GM12878 (cell line): ENCODE results near the gene SMIM21.

ENCODE experiments used
- BACH1 ChIP-seq: fragments of 450-650 bp; IDR thresholded peaks from 2 replicates; pipeline ENCODE4 v1.6.1; 2017; ENCODE audit warnings: mild to moderate bottlenecking, borderline replicate concordance
- EZH2 ChIP-seq: IDR thresholded peaks from 2 replicates; pipeline ENCODE4 v1.6.1; 2012; ENCODE audit warnings: low read depth, mild to moderate bottlenecking, control low read depth, inconsistent platforms, low read length, borderline replicate concordance; ENCODE audit not compliant: control insufficient read depth
- HDAC2 ChIP-seq: fragments of 200-600 bp; sonication (generic); IDR thresholded peaks from 2 replicates; pipeline ENCODE4 v1.6.1; 2017
- POLR2AphosphoS5 ChIP-seq: IDR thresholded peaks from 2 replicates; pipeline ENCODE4 v1.6.1; 2011; ENCODE audit warnings: mild to moderate bottlenecking, low read length, inconsistent platforms
- SMAD1 ChIP-seq: fragments of 450-650 bp; IDR thresholded peaks from 2 replicates; pipeline ENCODE4 v1.6.1; 2018; ENCODE audit warnings: mild to moderate bottlenecking, low read depth; ENCODE audit not compliant: partially characterized antibody
- TF ChIP-seq, protein P1 (sequence below), 3 experiments: IDR thresholded peaks in 2 of 3; conservative IDR thresholded peaks in 1 of 3; 2 replicates each; pipeline ENCODE4 v1.5.1; 2011; ENCODE audit warnings: low read depth in 3 of 3, low read length in 3 of 3, mild to moderate bottlenecking in 3 of 3, control low read depth in 2 of 3, moderate library complexity in 2 of 3, inconsistent platforms in 1 of 3, mixed read lengths in 1 of 3; ENCODE audit not compliant: control insufficient read depth in 2 of 3, insufficient read depth in 1 of 3; ENCODE audit errors: extremely low read depth in 1 of 3

GRCh38 chr18:75377258-75377657, 50.2 kb downstream of the SMIM21 start:
- no peak for TF ChIP-seq POLR2AphosphoS5
- no peak for TF ChIP-seq EZH2
- TF ChIP-seq HDAC2: no peak
- TF ChIP-seq SMAD1: no peak
- TF ChIP-seq, protein P1, sequence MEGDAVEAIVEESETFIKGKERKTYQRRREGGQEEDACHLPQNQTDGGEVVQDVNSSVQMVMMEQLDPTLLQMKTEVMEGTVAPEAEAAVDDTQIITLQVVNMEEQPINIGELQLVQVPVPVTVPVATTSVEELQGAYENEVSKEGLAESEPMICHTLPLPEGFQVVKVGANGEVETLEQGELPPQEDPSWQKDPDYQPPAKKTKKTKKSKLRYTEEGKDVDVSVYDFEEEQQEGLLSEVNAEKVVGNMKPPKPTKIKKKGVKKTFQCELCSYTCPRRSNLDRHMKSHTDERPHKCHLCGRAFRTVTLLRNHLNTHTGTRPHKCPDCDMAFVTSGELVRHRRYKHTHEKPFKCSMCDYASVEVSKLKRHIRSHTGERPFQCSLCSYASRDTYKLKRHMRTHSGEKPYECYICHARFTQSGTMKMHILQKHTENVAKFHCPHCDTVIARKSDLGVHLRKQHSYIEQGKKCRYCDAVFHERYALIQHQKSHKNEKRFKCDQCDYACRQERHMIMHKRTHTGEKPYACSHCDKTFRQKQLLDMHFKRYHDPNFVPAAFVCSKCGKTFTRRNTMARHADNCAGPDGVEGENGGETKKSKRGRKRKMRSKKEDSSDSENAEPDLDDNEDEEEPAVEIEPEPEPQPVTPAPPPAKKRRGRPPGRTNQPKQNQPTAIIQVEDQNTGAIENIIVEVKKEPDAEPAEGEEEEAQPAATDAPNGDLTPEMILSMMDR (IDR thresholded peaks at IDR 0.05 in 2 of 3, conservative IDR thresholded peaks at IDR 0.05 in 1 of 3; ENCODE audit: control insufficient read depth in 2 of 3, extremely low read depth in 1 of 3, insufficient read depth in 1 of 3, low read depth in 3 of 3, low read length in 3 of 3): no peak
- no peak for TF ChIP-seq BACH1
